GM20000 (cell line): ENCODE measurements around the gene MOV10L1.

Experiments
- DNase-seq: peaks from one replicate; pipeline ENCODE4 v3.0.0; 2012; ENCODE audit warnings: low spot score
- TF ChIP-seq, protein P1 (sequence below): IDR thresholded peaks from 2 replicates; pipeline ENCODE4 v1.5.1; 2012; ENCODE audit warnings: mild to moderate bottlenecking, control low read depth; ENCODE audit errors: extremely low read depth, missing control alignments

Gene MOV10L1

DNA sequence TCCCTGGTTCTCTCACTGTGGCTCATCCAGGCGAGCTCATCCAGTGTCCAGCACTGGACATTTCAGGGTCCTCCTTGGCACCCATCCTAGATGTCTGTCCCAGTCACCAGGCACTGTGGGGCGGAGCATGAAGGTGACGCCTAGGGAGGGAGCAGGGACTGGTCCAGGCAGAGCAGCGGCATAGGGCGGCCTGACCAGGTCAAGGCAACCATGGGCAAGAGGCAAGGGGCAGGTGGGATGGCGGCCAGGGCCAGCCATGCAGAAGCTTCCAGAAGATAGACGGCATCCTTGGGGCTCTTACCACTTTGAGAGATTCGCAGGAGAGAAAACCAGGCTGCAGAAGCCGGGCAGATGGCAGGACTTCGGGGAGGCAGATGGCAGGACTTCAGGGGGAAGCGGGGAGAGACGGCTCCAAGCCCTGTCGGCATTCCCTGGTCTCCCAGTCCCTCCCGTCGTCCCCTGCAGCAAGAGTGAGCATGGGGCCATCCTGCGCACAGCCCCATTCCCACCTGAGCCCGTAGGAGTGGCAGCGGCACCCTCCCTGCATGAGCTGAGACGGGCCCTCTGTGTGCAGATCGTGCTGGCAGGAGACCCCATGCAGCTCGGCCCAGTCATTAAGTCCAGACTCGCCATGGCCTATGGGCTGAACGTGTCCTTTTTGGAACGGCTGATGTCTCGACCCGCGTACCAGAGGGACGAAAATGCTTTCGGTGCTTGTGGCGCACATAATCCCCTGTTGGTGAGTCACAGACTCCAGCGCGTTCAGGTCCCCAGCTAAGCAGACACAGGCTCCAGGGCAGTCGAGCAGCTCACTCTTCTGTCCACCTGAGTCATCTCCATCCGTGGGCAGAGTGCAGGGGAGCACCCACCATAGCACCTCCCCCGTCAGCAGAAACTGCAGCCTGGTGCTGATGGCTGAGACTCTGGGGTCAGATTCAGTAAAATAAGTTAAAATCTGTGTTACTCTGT lies 60.6 kb downstream of the MOV10L1 start:
- DNase-seq: no peak
- TF ChIP-seq, protein P1, sequence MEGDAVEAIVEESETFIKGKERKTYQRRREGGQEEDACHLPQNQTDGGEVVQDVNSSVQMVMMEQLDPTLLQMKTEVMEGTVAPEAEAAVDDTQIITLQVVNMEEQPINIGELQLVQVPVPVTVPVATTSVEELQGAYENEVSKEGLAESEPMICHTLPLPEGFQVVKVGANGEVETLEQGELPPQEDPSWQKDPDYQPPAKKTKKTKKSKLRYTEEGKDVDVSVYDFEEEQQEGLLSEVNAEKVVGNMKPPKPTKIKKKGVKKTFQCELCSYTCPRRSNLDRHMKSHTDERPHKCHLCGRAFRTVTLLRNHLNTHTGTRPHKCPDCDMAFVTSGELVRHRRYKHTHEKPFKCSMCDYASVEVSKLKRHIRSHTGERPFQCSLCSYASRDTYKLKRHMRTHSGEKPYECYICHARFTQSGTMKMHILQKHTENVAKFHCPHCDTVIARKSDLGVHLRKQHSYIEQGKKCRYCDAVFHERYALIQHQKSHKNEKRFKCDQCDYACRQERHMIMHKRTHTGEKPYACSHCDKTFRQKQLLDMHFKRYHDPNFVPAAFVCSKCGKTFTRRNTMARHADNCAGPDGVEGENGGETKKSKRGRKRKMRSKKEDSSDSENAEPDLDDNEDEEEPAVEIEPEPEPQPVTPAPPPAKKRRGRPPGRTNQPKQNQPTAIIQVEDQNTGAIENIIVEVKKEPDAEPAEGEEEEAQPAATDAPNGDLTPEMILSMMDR: no peak

DNA sequence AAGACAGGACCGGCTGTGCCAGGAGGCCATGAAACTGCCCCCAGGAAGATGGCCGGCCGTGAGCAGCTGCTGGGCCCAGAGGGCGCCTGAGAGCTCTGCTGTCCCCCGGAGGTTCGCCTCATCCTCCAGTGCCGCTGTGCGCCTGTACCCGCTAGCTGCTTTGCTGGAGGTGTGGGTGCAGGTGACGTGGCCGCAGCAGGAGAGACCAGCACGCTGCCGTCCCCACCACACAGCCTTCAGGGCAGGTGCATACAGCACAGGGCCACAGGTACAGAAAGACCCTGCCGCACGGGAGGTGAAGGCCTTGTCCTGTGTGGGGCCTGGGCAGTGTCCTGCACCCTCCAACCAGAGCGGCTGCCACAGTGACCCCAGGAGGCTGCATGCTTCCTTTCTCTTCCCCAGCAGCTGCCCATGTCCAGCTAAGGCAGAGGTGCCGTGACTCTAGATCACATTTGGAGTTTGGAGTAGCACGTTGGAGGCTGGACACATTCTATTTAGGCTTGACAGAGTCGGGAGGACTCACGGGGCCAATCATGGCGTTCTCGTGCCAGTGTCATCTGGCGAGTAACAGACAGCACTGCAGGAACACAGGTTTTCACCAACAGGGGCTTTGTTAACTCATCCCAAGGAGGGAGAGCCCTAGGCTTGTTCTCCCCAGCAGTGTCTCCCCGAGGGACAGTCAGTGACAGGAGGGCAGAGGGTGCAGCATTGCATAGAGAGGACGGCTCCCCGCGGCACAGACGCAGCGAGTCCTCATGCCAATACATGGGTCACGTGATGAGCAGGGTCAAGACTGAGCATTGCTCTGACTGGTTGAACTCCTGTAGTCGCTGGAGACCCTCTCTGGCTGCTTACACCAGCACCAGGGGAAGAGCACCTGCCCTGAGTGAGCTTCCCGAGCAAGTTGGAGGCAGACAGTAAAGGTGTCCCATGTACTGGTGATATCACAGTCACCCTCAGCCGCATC lies 62.0 kb downstream of the MOV10L1 start:
- TF ChIP-seq, protein P1: no peak
- no peak for DNase-seq

DNA sequence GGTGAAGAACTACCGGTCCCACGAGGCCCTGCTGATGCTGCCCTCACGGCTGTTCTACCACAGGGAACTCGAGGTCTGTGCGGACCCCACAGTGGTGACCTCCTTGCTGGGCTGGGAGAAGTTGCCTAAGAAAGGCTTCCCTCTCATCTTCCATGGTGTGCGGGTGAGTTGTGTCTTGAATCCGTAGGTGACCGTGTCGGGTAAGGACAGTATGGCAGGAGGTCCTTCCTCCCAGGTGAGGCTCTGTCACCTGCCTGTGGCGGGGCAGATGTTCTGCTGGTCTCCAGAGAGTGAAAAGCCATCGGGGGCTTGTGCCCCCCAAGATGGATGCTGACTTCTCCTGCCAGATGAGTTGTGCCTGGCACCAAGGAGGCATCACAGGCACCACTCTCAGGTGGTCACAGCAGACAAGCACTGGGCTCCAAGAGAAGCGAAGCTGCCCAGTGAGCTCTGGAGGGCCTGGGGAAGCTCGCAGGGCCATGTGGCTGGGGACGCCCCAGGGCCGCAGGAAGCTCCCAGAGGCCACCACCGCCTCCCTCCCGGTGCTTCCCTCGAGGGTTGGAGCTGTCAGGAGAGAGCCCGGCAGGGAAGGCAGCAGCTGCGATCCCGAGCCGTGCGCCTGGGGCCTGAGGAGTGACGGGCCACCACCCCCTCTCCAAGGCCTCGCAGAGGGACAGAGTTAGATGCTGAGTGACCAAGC lies 63.4 kb downstream of the MOV10L1 start:
- TF ChIP-seq, protein P1: no peak
- DNase-seq: no peak

DNA sequence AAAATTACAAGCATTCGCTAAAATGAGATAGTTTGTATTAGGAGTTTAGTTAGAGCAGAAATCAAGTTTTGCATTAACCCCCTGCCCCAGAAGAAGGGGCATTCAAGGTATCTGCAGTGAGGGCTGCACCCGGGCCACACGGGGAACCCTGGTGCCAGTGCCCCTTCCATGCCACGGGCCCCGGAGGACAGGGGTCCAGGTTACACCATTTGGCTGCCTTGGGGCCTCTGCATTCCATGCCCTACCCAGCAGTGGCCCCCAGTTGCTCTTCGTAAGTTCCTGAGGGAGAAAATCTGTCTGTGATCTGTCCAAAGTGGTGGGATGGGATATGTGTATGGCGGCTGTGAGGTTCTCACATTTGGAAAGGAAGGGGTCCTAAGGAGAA lies 63.9 kb downstream of the MOV10L1 start:
- TF ChIP-seq, protein P1: no peak
- no peak for DNase-seq

DNA sequence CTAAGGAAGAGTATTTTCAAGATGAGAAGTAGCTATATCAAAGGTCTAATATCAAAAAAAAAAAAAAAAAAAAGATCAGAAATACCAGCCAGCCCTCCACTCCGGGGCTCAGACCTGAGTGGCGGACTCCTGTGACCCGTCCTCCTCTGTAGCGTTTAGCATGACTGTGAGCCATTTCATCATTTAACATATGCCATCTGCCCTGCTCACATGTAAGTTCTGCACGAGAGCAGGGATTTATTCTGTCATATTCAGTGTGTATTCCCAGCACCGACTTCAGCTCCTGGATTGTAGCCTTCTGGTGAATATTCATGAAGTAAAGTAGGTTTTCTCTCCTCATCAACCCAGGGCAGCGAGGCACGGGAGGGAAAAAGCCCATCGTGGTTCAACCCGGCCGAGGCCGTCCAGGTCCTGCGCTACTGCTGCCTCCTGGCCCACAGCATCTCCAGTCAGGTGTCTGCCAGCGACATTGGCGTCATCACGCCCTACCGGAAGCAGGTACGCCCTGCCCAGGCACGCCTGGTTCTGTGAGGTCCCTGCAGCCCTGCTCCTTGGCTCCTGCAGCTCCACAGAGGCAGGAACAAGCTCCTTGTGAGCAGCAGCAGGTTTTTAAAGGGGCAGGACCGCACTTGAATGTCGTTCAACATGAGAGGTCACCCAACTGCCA lies 68.0 kb downstream of the MOV10L1 start:
- TF ChIP-seq, protein P1: no peak
- DNase-seq: no peak

DNA sequence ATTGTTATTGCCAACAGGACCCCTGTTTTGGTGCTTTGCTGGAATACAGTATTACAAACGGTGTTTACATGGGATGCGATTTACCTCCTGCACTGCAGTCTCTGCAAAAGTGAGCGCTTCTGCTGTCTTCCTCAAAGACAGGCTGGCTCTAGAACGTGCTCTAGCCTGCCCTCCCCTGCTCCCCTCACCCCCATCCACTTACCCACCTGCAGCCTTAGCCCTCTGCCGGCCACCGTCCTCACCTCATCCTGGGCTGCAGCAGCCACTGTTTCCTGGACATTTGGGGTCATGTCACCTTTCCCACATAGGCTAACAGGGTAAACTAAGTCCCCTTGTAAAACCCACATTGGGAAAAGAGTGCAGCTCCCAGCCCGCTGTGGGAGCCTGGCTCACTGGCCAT lies 71.1 kb downstream of the MOV10L1 start:
- no peak for DNase-seq

More for the DNA sequence above, 71.1 kb downstream of the MOV10L1 start:
- TF ChIP-seq, protein P1: no peak
